ENCODE measurements around the gene CCL22. TPM values are rescaled to one million over a fixed set of nuclear protein-coding genes. Genes with fewer than 3 reads are reported as not detected.

The CCL22 gene
- polyA plus RNA-seq, 1 donor from 2014 or later = not detected

DNA sequence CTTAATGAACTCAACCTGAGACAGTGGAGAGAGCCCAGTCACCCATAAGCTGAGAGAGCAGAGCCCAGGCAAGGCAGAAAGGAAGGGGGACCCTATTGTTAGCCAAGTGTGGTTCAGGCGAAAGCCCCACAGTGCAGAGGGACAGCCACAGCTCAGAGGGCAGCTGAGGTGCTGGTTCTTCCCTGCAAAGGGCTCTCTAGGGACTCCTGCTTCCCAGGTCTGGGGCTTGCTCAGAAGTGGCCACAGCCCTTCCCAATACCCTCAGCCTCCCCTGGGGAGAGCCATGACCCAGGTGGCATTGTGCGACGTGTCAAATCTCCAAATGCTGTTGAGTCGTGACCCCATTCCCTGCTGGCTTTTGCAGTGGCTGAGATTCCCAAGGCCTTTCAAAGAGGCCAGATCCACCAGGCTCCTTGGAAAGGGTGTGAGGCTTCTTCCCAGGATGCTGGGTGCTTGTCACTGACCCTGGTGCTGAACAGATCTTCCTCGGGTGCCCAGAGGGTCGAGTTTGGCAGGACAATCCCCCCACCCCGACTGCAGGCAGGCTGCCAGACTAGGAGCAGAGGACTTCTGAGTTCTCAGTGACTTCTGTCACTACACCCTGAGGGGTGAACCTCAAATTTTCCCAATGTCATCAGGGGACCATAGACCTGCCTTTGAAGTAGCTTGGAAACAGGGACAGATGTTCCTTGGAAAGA is 43.5 kb downstream of the CCL22 start:
- Histone ChIP-seq H3K27me3 (ENCODE audit: insufficient read depth, low read depth, low read length) (no peaks in the 10 kb centered on the region), H3K36me3 (ENCODE audit: insufficient read depth, low read length) (no peaks in the 10 kb centered on the region), H3K9me2 (ENCODE audit: insufficient read depth, low read length) (no peaks in the 10 kb centered on the region), H4K20me1 (ENCODE audit: insufficient read depth) (no peaks in the 10 kb centered on the region), H3K4me2 (ENCODE audit: low read length) (no peak overlapping the region), H3F3A (ENCODE audit: insufficient read depth, low read length, poor library complexity, severe bottlenecking) (no peaks in the 10 kb centered on the region), H3K9me3 (ENCODE audit: low read length) (no peaks in the 10 kb centered on the region), H3K4me3 (ENCODE audit: low read length) (no peak overlapping the region), H3K79me2 (replicated peaks; ENCODE audit: insufficient read depth, low read length) (no peaks in the 10 kb centered on the region), H3K27ac (ENCODE audit: low read length) (no peak overlapping the region), H3K9ac (ENCODE audit: low read length) (no peak overlapping the region), H2AFZ (ENCODE audit: low read depth, low read length) (no peak overlapping the region)
- TF ChIP-seq MXI1 (conservative IDR thresholded peaks at IDR 0.05; ENCODE audit: poor library complexity, severe bottlenecking) = no peak
- TF ChIP-seq EP300 (conservative IDR thresholded peaks at IDR 0.05; ENCODE audit: poor library complexity, severe bottlenecking) = no peak
- no peak for TF ChIP-seq RAD21 (conservative IDR thresholded peaks at IDR 0.05)
- TF ChIP-seq, protein P1, sequence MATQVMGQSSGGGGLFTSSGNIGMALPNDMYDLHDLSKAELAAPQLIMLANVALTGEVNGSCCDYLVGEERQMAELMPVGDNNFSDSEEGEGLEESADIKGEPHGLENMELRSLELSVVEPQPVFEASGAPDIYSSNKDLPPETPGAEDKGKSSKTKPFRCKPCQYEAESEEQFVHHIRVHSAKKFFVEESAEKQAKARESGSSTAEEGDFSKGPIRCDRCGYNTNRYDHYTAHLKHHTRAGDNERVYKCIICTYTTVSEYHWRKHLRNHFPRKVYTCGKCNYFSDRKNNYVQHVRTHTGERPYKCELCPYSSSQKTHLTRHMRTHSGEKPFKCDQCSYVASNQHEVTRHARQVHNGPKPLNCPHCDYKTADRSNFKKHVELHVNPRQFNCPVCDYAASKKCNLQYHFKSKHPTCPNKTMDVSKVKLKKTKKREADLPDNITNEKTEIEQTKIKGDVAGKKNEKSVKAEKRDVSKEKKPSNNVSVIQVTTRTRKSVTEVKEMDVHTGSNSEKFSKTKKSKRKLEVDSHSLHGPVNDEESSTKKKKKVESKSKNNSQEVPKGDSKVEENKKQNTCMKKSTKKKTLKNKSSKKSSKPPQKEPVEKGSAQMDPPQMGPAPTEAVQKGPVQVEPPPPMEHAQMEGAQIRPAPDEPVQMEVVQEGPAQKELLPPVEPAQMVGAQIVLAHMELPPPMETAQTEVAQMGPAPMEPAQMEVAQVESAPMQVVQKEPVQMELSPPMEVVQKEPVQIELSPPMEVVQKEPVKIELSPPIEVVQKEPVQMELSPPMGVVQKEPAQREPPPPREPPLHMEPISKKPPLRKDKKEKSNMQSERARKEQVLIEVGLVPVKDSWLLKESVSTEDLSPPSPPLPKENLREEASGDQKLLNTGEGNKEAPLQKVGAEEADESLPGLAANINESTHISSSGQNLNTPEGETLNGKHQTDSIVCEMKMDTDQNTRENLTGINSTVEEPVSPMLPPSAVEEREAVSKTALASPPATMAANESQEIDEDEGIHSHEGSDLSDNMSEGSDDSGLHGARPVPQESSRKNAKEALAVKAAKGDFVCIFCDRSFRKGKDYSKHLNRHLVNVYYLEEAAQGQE (IDR thresholded peaks at IDR 0.05; ENCODE audit: borderline replicate concordance) = no peak
- TF ChIP-seq, protein P2, sequence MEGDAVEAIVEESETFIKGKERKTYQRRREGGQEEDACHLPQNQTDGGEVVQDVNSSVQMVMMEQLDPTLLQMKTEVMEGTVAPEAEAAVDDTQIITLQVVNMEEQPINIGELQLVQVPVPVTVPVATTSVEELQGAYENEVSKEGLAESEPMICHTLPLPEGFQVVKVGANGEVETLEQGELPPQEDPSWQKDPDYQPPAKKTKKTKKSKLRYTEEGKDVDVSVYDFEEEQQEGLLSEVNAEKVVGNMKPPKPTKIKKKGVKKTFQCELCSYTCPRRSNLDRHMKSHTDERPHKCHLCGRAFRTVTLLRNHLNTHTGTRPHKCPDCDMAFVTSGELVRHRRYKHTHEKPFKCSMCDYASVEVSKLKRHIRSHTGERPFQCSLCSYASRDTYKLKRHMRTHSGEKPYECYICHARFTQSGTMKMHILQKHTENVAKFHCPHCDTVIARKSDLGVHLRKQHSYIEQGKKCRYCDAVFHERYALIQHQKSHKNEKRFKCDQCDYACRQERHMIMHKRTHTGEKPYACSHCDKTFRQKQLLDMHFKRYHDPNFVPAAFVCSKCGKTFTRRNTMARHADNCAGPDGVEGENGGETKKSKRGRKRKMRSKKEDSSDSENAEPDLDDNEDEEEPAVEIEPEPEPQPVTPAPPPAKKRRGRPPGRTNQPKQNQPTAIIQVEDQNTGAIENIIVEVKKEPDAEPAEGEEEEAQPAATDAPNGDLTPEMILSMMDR (IDR thresholded peaks at IDR 0.05; ENCODE audit: poor library complexity, severe bottlenecking) = no peak
- TF ChIP-seq TAF1 (IDR thresholded peaks at IDR 0.05; ENCODE audit: low read depth) = no peak
- no peak for TF ChIP-seq POLR2AphosphoS5 (IDR thresholded peaks at IDR 0.05)
- TF ChIP-seq SMC3 (conservative IDR thresholded peaks at IDR 0.05; ENCODE audit: poor library complexity) = no peak
- TF ChIP-seq EZH2 (IDR thresholded peaks at IDR 0.05; ENCODE audit: borderline replicate concordance, insufficient read depth, low read length, poor library complexity, severe bottlenecking) = no peak

DNA sequence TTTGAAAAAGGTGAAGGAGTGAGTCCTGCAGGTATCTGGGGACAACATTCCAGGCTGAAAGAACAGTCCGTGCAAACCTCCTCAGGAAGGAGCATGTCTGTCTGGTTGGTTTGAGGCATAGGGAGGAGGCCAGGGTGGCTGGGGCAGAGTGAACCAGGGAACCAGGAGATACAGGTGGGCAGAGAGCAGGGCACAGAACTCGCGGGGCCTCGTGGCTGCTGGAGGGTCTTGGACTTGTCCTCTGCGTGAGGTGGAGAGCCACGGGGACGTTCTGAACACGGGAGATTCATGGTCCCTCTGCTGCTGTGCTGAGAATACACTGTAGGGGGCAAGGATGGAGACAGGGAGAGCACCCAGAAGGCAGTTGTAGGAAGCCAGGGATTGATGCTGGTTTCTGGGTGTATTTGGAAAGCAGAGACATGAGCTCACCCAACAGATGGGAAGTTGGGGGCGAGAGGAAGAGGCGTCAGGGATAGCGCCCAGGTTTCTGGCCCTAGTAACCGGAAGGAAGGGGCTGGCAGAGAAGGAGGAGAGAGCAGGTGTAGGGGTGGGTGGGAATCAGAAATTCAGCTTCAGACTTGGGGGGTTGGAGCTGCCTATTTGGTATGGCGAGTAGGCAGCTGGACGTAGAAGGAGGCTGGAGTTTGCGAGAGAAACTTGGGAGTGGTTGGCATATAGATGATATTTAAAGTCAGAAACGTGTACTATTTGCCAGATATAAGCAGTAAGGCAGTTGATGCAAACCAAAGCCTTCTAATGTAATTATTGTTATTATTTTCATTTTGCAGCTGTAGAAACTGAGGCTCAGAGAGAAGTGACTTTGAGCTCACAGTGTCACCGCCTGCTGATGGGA is 45.6 kb downstream of the CCL22 start, which contains the start of gene CCL17:
CCL17 (plus strand) TSS at position 803 of the 853 bp plus-strand sequence. CDS start 9,166 bp downstream, outside the sequence.
- H3K9ac ChIP-seq (ENCODE audit: low read length) = no peak within 1 kb of the TSS
- no peak for TF ChIP-seq EP300 (conservative IDR thresholded peaks at IDR 0.05; ENCODE audit: poor library complexity, severe bottlenecking)
- TF ChIP-seq POLR2AphosphoS5 (IDR thresholded peaks at IDR 0.05) = no peak
- no peak for TF ChIP-seq RAD21 (conservative IDR thresholded peaks at IDR 0.05)
- TF ChIP-seq, protein P2 (IDR thresholded peaks at IDR 0.05; ENCODE audit: poor library complexity, severe bottlenecking) = no peak
- no peak for TF ChIP-seq TAF1 (IDR thresholded peaks at IDR 0.05; ENCODE audit: low read depth)
- no peak for TF ChIP-seq MXI1 (conservative IDR thresholded peaks at IDR 0.05; ENCODE audit: poor library complexity, severe bottlenecking)
- TF ChIP-seq EZH2 (IDR thresholded peaks at IDR 0.05; ENCODE audit: borderline replicate concordance, insufficient read depth, low read length, poor library complexity, severe bottlenecking) = no peak
- TF ChIP-seq, protein P1 (IDR thresholded peaks at IDR 0.05; ENCODE audit: borderline replicate concordance) = no peak
- TF ChIP-seq SMC3 (conservative IDR thresholded peaks at IDR 0.05; ENCODE audit: poor library complexity) = no peak
- H3K9me2 ChIP-seq (ENCODE audit: insufficient read depth, low read length) = no peaks in the 10 kb centered on the region
- H3K79me2 ChIP-seq (replicated peaks; ENCODE audit: insufficient read depth, low read length) = no peaks in the 10 kb centered on the region
- H3K27ac ChIP-seq (ENCODE audit: low read length) = no peak within 1 kb of the TSS
- H2AFZ ChIP-seq (ENCODE audit: low read depth, low read length) = no peak within 1 kb of the TSS
- no peaks in the 10 kb centered on the region for H3K27me3 ChIP-seq (ENCODE audit: insufficient read depth, low read depth, low read length)
- H4K20me1 ChIP-seq (ENCODE audit: insufficient read depth) = no peaks in the 10 kb centered on the region
- H3K4me3 ChIP-seq (ENCODE audit: low read length) = no peak within 1 kb of the TSS
- H3F3A ChIP-seq (ENCODE audit: insufficient read depth, low read length, poor library complexity, severe bottlenecking) = no peaks in the 10 kb centered on the region
- no peaks in the 10 kb centered on the region for H3K9me3 ChIP-seq (ENCODE audit: low read length)
- H3K4me2 ChIP-seq (ENCODE audit: low read length) = no peak within 1 kb of the TSS
- H3K36me3 ChIP-seq (ENCODE audit: insufficient read depth, low read length) = no peaks in the 10 kb centered on the region
